NCI-H146 (cell line): ENCODE data around the gene PRRT1.

Experiments
- DNase-seq: peaks from one replicate; lab custom pipeline; 2025; lab: John Stamatoyannopoulos, UW

Gene PRRT1

GRCh38 chr6:32174416-32174815, 22.7 kb upstream of the PRRT1 start:
- DNase-seq, result no peak

GRCh38 chr6:32173051-32173727, 21.4 kb upstream of the PRRT1 start:
- DNase-seq, result no peak

- DNase-seq, result no peak
These were observed 19.5 kb upstream of the PRRT1 start for GRCh38 chr6:32171234-32171633.

- no peak for DNase-seq
These were observed 18.6 kb upstream of the PRRT1 start for GRCh38 chr6:32170294-32170693.

GRCh38 chr6:32168807-32169591, 17.3 kb upstream of the PRRT1 start:
- DNase-seq, result no peak

- DNase-seq, result no peak
These were observed 16.6 kb upstream of the PRRT1 start for GRCh38 chr6:32168350-32168749.

- no peak for DNase-seq
These were observed 16.1 kb upstream of the PRRT1 start for GRCh38 chr6:32167761-32168262.

GRCh38 chr6:32167154-32167760, 15.5 kb upstream of the PRRT1 start:
- DNase-seq, result peak; percentile 75

- DNase-seq, result no peak
These were observed 14.8 kb upstream of the PRRT1 start for GRCh38 chr6:32166411-32167061.

GRCh38 chr6:32164295-32164694, 12.6 kb upstream of the PRRT1 start, which contains the start of gene EGFL8:
Gene EGFL8 (plus strand): TSS chr6:32164595. CDS start chr6:32166166, 1,571 bp downstream.
- no peak for DNase-seq

- no peak for DNase-seq
These were observed 12.0 kb upstream of the PRRT1 start for GRCh38 chr6:32163559-32164258.

- no peak for DNase-seq
These were observed 6.3 kb upstream of the PRRT1 start for GRCh38 chr6:32158052-32158451.

GRCh38 chr6:32156891-32157290, 5.2 kb upstream of the PRRT1 start:
- no peak for DNase-seq

- DNase-seq, result peak; percentile 87
These were observed 2.9 kb upstream of the PRRT1 start for GRCh38 chr6:32154514-32155161.

- peak; percentile 79 for DNase-seq
These were observed 2.1 kb upstream of the PRRT1 start, which contains the start of gene PPT2 for GRCh38 chr6:32153564-32154513. Gene PPT2 (plus strand): TSS chr6:32154141. CDS start chr6:32154595, 454 bp downstream.

- peak; percentile 27 for DNase-seq
These were observed 1.2 kb upstream of the PRRT1 start for GRCh38 chr6:32152769-32153563.

- no peak for DNase-seq
These were observed 417 bp downstream of the PRRT1 start for GRCh38 chr6:32151181-32151862.
